Vagina (tissue), 2 donors: ENCODE measurements around the gene FOXD3. TPM values are rescaled to one million over a fixed set of nuclear protein-coding genes. Genes with fewer than 3 reads are reported as not detected.

Source experiments
- DNase-seq, 2 donors: peaks; one replicate each; pipeline ENCODE4 v3.0.0-alpha.2; 2017; ENCODE audit errors: extremely low spot score in 2 of 2
- H3K27ac ChIP-seq: fragments of 200-600 bp; sonication (generic); one replicate; pipeline ENCODE4 v1.5.1; 2019
- H3K27me3 ChIP-seq: fragments of 200-600 bp; sonication (generic); one replicate; pipeline ENCODE4 v1.5.1; 2019
- H3K36me3 ChIP-seq, 2 donors: fragments of 200-600 bp; sonication (generic); one replicate each; pipeline ENCODE4 v1.5.1; 2017 to 2019
- H3K4me1 ChIP-seq: fragments of 200-600 bp; sonication (generic); one replicate; pipeline ENCODE4 v1.5.1; 2019
- H3K4me3 ChIP-seq, 2 donors: fragments of 200-600 bp; sonication (generic); 1 replicate in 1 of 2; 2 replicates in 1 of 2; pipeline ENCODE4 v1.5.1; 2016 to 2019
- H3K9me3 ChIP-seq: fragments of 200-600 bp; sonication (generic); one replicate; pipeline ENCODE4 v1.5.1; 2019
- POLR2A ChIP-seq, 2 donors: fragments of 450-650 bp; IDR thresholded peaks; one replicate each; pipeline ENCODE4 v1.6.1; 2017; ENCODE audit warnings: antibody characterized with exemption in 2 of 2, mild to moderate bottlenecking in 2 of 2, moderate library complexity in 2 of 2
- POLR2AphosphoS5 ChIP-seq, 2 donors: sonication (generic); formaldehyde crosslinking; IDR thresholded peaks; one replicate each; pipeline ENCODE4 v1.9.0; 2017; ENCODE audit warnings: antibody characterized with exemption in 2 of 2, mild to moderate bottlenecking in 2 of 2, low read depth in 1 of 2; ENCODE audit not compliant: insufficient read depth in 1 of 2
- intact Hi-C: fragments of 100-400 bp; cut with DNase I; formaldehyde crosslinking; loops from one replicate; pipeline ENCODE4 v1.15.1; 2023
- total RNA-seq: library from RNA; depleted of rRNA; stranded (reverse); fragments of >200 nt; gene quantifications from one replicate; pipeline ENCODE4 v1.2.3, GENCODE V29; 2016
- TF ChIP-seq, protein P1 (sequence below), 3 experiments: fragments of 450-650 bp in 2 of 3; fragments of 200-600 bp in 1 of 3; sonication (generic) in 1 of 3; IDR thresholded peaks; one replicate each; pipeline ENCODE4 v1.5.1; 2017 to 2019; ENCODE audit warnings: antibody characterized with exemption in 3 of 3, mild to moderate bottlenecking in 2 of 3, moderate library complexity in 2 of 3

FOXD3 gene
- total RNA-seq, 1 donor from 2014 or later = not detected

DNA sequence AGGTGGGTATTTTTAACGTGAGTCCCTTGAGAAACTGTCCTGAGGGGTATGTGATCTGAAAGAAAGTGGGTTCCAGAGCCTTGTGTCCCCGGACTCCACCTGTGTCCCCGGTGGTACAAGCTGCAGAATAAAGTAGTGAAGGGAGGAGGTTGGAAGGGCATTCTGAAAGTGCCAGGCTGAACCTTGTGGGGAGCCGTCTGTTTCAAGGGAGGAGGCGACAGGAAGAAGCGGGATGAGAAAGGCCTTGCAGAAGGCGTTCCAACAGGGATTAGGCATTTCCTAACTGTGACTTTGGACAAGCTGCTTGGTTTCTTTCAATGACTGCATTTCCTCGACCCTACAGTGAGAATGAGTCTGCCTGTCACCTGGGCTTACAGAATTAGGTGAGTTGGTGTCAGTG is 5.8 kb downstream of the FOXD3 start:
- intact Hi-C loops = no loop called here
- TF ChIP-seq POLR2A (IDR thresholded peaks at IDR 0.05) (no peak), POLR2AphosphoS5 (IDR thresholded peaks at IDR 0.05; ENCODE audit: insufficient read depth in 1 of 2, low read depth in 1 of 2) (no peak)
- TF ChIP-seq, protein P1, sequence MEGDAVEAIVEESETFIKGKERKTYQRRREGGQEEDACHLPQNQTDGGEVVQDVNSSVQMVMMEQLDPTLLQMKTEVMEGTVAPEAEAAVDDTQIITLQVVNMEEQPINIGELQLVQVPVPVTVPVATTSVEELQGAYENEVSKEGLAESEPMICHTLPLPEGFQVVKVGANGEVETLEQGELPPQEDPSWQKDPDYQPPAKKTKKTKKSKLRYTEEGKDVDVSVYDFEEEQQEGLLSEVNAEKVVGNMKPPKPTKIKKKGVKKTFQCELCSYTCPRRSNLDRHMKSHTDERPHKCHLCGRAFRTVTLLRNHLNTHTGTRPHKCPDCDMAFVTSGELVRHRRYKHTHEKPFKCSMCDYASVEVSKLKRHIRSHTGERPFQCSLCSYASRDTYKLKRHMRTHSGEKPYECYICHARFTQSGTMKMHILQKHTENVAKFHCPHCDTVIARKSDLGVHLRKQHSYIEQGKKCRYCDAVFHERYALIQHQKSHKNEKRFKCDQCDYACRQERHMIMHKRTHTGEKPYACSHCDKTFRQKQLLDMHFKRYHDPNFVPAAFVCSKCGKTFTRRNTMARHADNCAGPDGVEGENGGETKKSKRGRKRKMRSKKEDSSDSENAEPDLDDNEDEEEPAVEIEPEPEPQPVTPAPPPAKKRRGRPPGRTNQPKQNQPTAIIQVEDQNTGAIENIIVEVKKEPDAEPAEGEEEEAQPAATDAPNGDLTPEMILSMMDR (IDR thresholded peaks at IDR 0.05) = no peak
- Histone ChIP-seq H3K27me3 (peaks cover 24% of the 10 kb centered on the region), H3K36me3 (no peaks in the 10 kb centered on the region), H3K4me3 (no peak overlapping the region), H3K9me3 (no peaks in the 10 kb centered on the region), H3K27ac (no peak overlapping the region), H3K4me1 (peaks cover 16% of the 10 kb centered on the region)
- no peak for DNase-seq

DNA sequence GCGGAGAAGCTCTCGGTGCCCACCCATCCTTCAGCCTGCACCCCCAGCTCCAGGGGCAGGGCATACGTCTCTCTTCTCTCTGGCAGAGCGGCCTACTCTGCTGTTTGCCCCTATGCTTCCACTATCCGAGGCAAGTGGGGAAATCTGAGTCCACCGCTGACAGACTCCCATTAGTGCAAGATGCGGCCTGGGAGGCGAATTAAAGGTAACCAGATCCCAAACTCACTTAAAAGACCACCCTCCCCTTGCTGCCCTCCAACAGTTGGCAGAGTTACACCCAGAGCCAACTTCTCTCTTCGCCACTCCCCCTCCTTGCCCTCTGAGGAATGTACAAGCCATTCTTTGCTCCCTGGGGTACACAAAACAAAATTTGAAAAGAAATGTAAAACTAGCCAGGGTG is 6.4 kb downstream of the FOXD3 start:
- no peak overlapping the region for H3K4me3 ChIP-seq
- intact Hi-C loops = no loop called here
- no peak for TF ChIP-seq POLR2A (IDR thresholded peaks at IDR 0.05)
- TF ChIP-seq, protein P1 (IDR thresholded peaks at IDR 0.05) = no peak
- no peak for TF ChIP-seq POLR2AphosphoS5 (IDR thresholded peaks at IDR 0.05; ENCODE audit: insufficient read depth in 1 of 2, low read depth in 1 of 2)
- no peaks in the 10 kb centered on the region for H3K36me3 ChIP-seq
- H3K27me3 ChIP-seq = peaks cover 24% of the 10 kb centered on the region
- no peaks in the 10 kb centered on the region for H3K9me3 ChIP-seq
- H3K4me1 ChIP-seq = peaks cover 16% of the 10 kb centered on the region
- no peak for DNase-seq
- H3K27ac ChIP-seq = no peak overlapping the region

DNA sequence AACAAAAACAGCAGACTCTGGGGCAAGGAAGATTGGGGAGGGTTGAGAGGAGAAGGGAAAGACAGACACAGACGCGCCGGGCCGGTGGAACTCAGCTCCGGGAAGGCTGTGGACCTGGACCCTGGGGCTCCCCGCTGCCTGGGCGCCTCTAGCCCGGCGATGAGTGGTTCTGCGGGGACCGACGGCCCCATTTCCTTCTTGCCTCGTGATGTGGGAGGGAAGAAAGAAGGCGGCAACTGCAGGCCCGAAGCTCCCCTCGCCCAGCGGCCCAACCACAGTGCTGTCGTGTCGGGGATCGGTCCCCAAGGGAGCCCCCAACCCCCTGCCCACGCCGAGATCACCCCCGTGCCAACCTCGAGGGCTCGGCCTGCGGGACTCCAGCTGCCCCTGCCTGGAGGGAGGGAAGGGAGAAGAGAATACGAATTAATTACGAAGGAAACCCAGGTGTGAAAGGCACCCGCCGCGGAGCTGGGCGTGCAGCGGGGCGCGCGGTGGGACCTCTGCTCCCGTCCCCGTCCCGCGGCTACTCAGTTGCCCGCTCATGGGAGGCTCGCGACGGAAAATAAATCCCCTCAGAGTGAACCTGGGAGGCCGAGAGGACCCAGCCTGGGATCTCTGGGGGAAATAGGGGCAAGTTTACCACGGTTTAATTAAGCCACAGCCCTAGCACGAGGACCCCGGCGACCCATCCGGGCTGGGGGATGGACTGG is 7.4 kb downstream of the FOXD3 start:
- DNase-seq = no peak
- Histone ChIP-seq H3K9me3 (no peaks in the 10 kb centered on the region), H3K27me3 (peaks cover 14% of the 10 kb centered on the region), H3K27ac (no peak overlapping the region), H3K4me1 (peaks cover 9% of the 10 kb centered on the region), H3K4me3 (no peak overlapping the region), H3K36me3 (no peaks in the 10 kb centered on the region)
- TF ChIP-seq POLR2AphosphoS5 (IDR thresholded peaks at IDR 0.05; ENCODE audit: insufficient read depth in 1 of 2, low read depth in 1 of 2) = no peak
- no peak for TF ChIP-seq POLR2A (IDR thresholded peaks at IDR 0.05)
- TF ChIP-seq, protein P1 (IDR thresholded peaks at IDR 0.05) = no peak
- intact Hi-C loops = no loop called here

- peaks cover 9% of the 10 kb centered on the region for H3K4me1 ChIP-seq
- intact Hi-C loops = no loop called here
- H3K27ac ChIP-seq = no peak overlapping the region
- no peak overlapping the region for H3K4me3 ChIP-seq
- no peaks in the 10 kb centered on the region for H3K36me3 ChIP-seq
- DNase-seq = no peak
- no peaks in the 10 kb centered on the region for H3K9me3 ChIP-seq
- TF ChIP-seq POLR2A (IDR thresholded peaks at IDR 0.05) = no peak
- no peak for TF ChIP-seq POLR2AphosphoS5 (IDR thresholded peaks at IDR 0.05; ENCODE audit: insufficient read depth in 1 of 2, low read depth in 1 of 2)
- TF ChIP-seq, protein P1 (IDR thresholded peaks at IDR 0.05) = no peak
- H3K27me3 ChIP-seq = peaks cover 14% of the 10 kb centered on the region
Observed at GRCh38 chr1:63330331-63330916, 8.1 kb downstream of the FOXD3 start.

DNA sequence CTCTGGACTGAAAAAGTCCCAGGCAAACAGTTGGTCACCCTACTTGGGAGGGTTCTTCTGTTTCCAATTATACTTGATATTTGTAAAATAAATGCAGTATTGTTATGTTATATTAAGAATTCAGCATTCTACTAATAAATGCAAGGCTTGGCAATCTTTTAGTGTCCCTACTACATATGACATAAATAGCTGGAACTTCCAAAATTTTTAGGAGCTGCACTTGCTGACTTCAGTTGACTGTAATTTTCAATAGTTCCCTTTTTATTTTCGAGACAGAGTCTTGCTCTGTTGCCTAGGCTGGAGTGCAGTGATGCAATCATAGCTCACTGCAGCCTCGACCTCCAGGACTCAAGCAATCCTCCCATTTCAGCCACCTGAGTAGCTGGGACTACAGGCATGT is 20.0 kb downstream of the FOXD3 start:
- intact Hi-C loops = no loop called here
- Histone ChIP-seq H3K27me3 (no peaks in the 10 kb centered on the region), H3K9me3 (no peaks in the 10 kb centered on the region), H3K27ac (no peak overlapping the region), H3K4me1 (no peaks in the 10 kb centered on the region), H3K4me3 (no peak overlapping the region), H3K36me3 (no peaks in the 10 kb centered on the region)
- no peak for TF ChIP-seq POLR2AphosphoS5 (IDR thresholded peaks at IDR 0.05; ENCODE audit: insufficient read depth in 1 of 2, low read depth in 1 of 2)
- TF ChIP-seq, protein P1 (IDR thresholded peaks at IDR 0.05) = no peak
- TF ChIP-seq POLR2A (IDR thresholded peaks at IDR 0.05) = no peak
- no peak for DNase-seq
